NCI-H2227 (cell line): Measurements from ENCODE around the gene HSD17B3.
"Not testable (repeated sequence)": the region's sequence is repeated elsewhere in the genome, so short reads cannot be mapped to it uniquely, and the experiment has no call there.

Experiments
- DNase-seq: peaks from one replicate; lab custom pipeline; 2025; ENCODE audit not compliant: unreplicated experiment; lab: John Stamatoyannopoulos, UW

The HSD17B3 gene

DNA sequence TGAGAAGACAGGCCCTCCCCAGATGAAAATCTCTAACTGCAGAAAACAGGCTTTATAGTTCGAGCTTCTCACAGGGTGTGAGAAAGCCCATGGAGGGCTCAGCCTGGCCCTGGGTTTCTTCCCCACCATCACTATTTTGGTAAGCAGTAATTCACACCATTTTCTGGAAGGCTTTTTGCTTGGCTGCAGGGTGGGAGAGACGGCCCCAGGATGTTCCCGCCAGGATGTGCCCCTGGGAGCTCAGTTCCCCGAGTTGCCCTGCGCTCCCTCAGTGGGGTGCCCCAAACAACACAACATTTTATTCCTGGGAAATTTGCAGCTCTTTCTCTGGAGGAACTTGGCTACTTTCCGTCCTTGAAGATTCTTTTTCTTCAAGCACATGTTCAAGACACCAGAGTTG is 100.8 kb downstream of the HSD17B3 start:
- DNase-seq: no peak

DNA sequence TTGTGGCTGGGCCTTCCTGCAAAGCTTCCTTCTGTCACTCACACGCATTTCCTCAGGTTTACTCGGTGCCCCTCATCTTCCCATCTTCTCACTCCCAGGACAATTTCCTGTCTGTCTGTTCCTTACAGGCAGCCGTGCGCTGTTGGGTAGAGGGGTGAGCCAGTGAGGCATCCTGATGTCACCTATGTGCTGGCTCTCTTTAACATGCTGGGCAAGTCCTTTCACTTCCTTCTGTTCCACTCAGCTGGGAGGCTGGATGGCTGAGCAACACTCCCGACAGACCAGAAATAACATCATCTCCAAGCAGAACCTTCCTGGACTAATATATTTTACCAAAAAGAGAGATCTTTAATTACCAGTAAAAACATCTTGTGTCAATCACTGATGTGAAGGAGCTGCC is 103.0 kb downstream of the HSD17B3 start:
- no peak for DNase-seq

DNA sequence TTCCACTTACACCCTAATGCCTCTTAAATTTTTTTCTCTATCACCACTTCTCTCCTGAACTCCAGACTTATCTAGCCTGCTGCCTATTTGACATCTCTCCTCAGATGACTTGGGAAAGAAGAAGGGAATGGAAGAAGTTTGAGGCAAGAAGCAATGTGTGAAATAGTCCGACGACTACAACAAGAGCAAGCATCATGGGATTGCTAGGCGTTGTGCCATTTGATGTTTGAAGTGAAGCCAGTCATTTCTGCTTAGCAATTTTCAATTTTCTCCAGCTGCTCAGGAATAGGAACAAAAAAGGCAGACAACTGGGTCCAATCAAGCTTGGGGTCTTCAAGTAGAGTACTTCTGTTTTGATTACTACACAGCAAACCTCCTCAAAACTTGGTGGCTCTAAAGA is 106.4 kb downstream of the HSD17B3 start:
- DNase-seq: no peak

DNA sequence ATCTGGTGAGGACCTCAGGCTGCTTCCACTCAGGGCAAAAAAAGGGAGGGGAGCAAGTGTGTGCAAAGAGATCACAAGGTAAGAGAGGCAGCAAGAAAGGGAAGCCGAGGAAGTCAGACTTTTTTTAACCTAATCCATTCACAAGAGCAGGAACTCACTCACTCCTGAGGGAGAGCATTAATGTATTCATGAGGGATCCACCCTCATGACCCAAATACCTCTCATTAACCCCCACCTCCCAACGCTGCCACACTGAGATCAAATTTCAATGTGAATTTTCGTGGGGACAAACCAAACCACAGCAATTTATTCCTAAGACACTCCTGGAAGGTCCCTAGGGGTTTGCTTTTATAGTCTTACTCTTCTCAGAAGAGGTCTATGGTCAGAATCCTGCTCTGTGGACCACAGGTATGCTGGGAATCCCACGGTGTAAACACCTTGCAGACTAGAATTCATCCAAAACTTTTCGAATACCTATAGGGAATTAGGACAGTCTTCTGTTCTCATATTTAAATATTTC is 108.7 kb downstream of the HSD17B3 start:
- DNase-seq: no peak

DNA sequence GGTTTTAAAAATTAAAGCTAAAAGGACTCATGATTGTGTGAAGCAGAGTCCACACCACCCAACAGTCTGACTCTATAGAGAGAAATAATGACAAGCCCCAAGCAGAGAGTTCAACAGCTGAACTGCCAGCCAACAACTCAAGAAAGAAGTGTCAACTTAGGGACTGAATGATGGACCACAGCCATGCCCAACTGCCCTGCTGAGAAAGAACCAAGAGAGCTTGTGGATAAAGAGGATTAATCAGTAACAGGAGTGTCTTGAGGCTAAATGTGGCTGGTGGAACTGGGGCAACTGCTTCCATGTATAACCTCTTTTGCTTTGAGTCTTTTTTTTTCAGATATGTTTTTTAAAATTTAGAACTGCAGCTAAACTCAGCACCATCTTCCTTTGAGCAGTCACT is 109.3 kb downstream of the HSD17B3 start:
- DNase-seq: no peak

DNA sequence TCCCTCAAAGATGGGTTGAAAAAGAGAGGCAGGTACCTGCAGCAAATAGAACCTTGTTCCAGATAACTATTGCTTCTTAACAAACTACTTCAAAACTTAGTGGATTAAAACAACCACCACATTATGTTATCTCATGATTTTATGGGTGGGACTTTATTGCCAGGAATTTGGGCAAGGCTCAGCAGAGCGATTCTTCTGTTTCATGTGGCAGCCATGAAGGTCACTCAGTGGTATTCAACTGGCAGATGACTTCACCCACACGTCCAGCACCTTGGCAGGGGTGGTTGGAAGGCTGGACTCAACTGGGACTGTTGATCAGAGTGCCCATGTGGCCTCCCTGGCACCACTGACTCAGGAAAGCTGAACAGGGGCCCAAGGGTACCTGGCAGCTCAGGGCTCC is 112.0 kb downstream of the HSD17B3 start:
- no peak for DNase-seq

DNA sequence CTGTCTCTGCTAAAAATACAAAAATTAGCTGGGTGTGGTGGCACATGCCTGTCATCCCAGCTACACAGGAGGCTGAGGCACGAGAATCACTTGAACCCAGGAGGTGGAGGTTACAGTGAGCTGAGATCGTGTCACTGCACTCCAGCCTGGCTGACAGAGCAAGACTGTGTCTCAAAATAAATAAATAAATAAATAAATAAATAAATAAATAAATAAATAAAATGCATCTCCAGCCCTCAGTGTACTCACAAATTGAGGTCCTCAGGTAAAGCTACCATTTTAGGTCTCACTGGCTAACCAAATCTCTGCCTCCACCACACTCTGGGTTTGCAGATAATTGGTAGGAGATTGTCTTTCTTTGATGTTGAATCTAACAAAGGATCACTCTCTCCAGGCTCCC is 112.4 kb downstream of the HSD17B3 start:
- not testable (repeated sequence) for DNase-seq

DNA sequence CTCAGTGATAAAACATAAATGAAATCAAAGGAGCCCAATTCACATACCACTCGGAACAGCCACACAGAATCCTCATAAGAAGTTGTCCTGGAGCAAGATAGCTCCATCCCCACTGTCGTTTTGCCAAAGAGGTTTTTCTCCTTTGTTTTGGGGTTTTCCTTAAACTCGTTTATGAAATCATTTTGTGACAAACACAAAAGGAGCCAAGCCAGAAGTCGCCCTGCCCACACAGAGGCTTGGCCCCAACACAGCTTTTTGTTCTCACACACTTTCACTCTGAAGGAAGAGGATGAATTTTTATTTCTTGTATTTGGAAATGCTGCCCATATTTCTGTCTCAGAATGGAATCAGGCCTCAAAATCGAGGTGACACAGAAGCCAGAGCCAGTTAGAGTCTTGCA is 113.4 kb downstream of the HSD17B3 start:
- no peak for DNase-seq

DNA sequence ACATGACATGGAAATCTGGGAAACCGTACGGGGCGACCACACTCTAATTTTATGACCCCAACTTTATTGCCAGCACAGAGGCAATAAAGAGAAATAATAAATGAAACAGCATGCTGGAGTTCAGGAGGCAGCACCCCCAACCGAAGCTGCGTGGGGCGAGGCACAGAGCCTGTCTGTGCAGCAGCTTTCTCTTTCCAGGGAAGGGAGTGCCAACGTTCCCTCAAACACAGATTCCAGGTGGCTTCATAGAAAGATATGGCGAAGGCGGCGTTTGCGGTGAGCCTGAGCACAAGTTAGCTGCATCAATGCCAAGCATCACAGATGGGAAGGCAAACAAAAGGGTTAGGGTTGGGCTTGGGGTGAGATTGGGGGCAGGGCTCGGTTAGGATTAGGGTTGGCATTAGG is 114.8 kb downstream of the HSD17B3 start:
- no peak for DNase-seq

DNA sequence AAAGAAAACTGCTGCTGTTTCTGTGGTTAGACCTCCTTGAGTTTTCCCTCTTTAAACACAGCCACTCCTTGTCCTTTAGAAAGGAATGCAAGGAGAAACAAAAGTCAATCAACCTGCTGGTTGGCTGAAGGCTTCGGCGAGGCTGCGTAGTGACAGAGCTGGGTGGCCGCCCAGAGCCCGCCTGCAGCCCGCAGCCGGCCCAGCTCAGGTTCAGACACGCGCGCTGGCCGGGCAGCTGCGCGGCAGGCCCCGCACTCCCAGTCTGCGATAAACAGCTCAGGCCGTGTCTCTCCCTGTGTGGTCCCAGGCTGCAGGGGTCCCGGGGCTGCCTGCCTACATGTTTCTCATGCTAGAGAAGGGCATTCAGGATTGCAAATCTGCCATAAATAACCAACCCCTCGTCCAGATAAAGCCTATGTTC is 115.4 kb downstream of the HSD17B3 start:
- DNase-seq: no peak

DNA sequence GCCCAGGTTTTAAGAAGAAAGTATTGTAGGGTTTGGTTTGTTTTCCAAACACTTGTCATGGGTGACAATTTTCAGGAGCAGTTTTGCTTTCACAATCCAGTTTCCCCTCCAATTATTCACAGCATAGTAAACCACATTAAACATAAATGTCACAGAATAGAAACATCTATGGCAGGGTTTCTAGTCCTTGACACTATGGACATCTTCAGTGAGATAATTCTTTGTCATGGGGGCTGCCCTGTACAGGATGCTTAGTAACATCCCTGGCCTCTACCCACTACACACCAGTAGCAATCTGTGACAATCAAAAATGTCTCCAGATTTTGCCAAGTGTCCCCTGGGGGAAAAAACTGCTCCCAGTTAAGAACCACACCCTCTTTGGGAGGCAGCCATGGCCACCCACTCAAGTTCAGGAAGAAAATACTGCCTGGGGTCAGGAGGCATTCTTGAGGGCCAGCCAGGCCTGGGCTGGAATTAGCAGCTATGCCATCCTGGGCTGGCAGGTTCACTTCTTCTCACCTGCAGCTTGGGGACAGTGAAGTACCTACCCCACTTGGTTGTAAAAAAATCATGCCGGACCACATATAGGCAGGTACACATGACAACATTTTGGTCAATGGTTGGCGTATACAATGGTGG is 116.3 kb downstream of the HSD17B3 start:
- DNase-seq: no peak
